Small intestine (tissue), 7 donors: ENCODE results near the gene TPT1. TPM values are rescaled to one million over a fixed set of nuclear protein-coding genes. Genes with fewer than 3 reads are reported as not detected.
A peak's percentile ranks its signal among the peaks of the same experiment; 100 is the strongest.

ENCODE experiments used
- DNase-seq, 2 donors: peaks; one replicate each; pipeline versions ENCODE4 v3.0.0 to v3.0.0-alpha.2; 2013
- FAIRE-seq: peaks from 2 replicates; lab custom pipeline; 2012; peaks lifted over from hg19 to GRCh38; lab: Jason Lieb, UNC
- H3K27ac ChIP-seq, 3 donors: one replicate each; pipeline ENCODE4 v1.5.1; 2013; ENCODE audit warnings: low read length in 2 of 3, mild to moderate bottlenecking in 2 of 3, control low read depth in 1 of 3, inconsistent platforms in 1 of 3, low read depth in 1 of 3, moderate library complexity in 1 of 3
- H3K27me3 ChIP-seq, 3 donors: one replicate each; pipeline ENCODE4 v1.6.1; 2013; ENCODE audit warnings: low read length in 3 of 3, inconsistent platforms in 1 of 3; ENCODE audit not compliant: control insufficient read depth in 3 of 3, insufficient read depth in 3 of 3
- H3K36me3 ChIP-seq, 3 donors: one replicate each; pipeline ENCODE4 v1.6.1; 2013; ENCODE audit warnings: low read length in 3 of 3, inconsistent platforms in 1 of 3, low read depth in 1 of 3, mild to moderate bottlenecking in 1 of 3, moderate library complexity in 1 of 3; ENCODE audit not compliant: control insufficient read depth in 3 of 3, insufficient read depth in 2 of 3
- H3K4me1 ChIP-seq, 3 donors: one replicate each; pipeline ENCODE4 v1.6.1; 2013; ENCODE audit warnings: low read length in 2 of 3, inconsistent platforms in 1 of 3, low read depth in 1 of 3, mild to moderate bottlenecking in 1 of 3, moderate library complexity in 1 of 3; ENCODE audit not compliant: control insufficient read depth in 3 of 3, insufficient read depth in 2 of 3
- H3K4me3 ChIP-seq, 3 donors: one replicate each; pipeline ENCODE4 v1.5.1; 2013; ENCODE audit warnings: low read length in 3 of 3, control low read depth in 1 of 3, inconsistent platforms in 1 of 3, low read depth in 1 of 3, mild to moderate bottlenecking in 1 of 3, moderate library complexity in 1 of 3
- H3K9me3 ChIP-seq, 2 donors: one replicate each; pipeline ENCODE4 v1.6.1; 2013; ENCODE audit warnings: low read depth in 1 of 2, low read length in 1 of 2; ENCODE audit not compliant: control insufficient read depth in 2 of 2, insufficient read depth in 1 of 2
- WGBS, 3 donors: extraction: QIAGEN DNeasy Blood & Tissue Kit; methylation state at CpG; one replicate each; pipeline ENCODE4 v1.1.7; 2013; 5-methylcytosine and 5-hydroxymethylcytosine counted together
- polyA plus RNA-seq, 4 donors: library from polyadenylated mRNA; stranded (reverse) in 3 of 4; unstranded in 1 of 4; fragments of 200-250 nt in 3 of 4; fragments of 120-200 nt in 1 of 4; gene quantifications; one replicate each; pipeline versions ENCODE4 v1.2.1 to v1.2.3, GENCODE V29; 2013
- donor health status: healthy with polysubstance abuse.
- donor health status: control.
- donor health status: control.
- donor health status: Bipolar disorder and iron deficiency.
- donor health status: healthy.

Gene TPT1
- polyA plus RNA-seq, 4 donors: 7,740 to 12,612 (median 10,208) TPM

DNA sequence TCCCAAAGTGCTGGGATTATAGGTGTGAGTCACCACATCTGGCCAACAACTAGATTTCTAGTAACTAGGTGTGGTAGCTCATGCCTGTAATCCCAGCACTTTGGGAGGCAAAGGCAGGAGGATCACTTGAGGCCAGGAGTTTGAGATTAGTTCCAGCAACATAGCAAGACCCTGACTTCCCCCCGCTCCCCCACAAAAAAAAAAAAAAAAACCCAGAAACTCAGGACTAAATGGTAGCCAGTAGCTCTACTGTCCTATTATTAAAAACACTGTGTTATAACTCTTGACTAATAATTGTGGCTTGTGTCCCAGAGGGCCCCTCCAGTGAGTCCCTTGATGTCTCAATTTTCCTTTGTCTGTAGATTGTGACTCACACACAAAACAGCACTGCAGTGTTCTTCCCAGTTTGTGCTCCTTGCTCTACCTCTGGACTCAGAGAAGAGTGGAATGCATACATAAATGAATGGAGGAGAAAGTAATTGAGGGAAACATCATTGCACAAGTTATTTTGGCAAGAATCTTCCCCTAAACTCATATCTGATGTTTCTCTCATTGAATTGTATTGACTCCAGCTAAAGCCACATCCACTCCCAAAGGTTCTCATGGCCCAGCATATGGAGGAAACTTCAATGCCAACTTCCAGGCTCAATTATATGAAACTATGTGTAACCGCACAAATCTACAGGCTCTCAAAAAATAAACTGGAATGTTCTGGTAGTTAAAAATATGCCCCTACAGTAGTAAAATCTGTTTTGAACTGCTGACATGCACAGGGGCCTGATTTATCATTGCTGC lies 8.8 kb downstream of the TPT1 start:
- H3K4me1 ChIP-seq: peaks cover 7 to 32% (median 22%) of the 10 kb centered on the region in 3 donors
- no peak for FAIRE-seq

DNA sequence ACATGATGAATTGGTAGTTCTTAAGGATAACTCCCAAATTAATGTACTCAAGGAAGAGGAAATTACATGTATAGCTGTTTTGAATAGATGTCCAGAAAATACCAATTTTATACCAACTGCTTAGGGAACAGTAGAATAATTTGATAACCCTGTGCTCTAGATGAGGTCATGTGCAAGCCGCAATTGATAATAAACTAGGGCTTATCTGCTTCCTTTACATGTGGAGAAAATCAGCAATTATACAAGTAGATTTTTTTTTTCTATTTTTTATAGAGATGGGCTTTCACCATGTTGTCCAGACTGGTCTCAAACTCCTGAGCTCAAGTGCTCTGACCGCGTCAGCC lies 9.3 kb downstream of the TPT1 start:
- peaks cover 11 to 15% (median 13%) of the 10 kb centered on the region in 3 donors for H3K36me3 ChIP-seq
- peak overlapping the region in 1 of 3 donors; percentile 43 for H3K27ac ChIP-seq
- H3K27me3 ChIP-seq: no peaks in the 10 kb centered on the region
- 39 to 61% (median 50%) methylated on average over 3 of the region's 3 CpGs for whole genome bisulfite sequencing, 3 donors
- H3K4me3 ChIP-seq: no peak overlapping the region
- H3K9me3 ChIP-seq: no peaks in the 10 kb centered on the region
- DNase-seq (no peak), FAIRE-seq (no peak)
- peaks cover 7 to 29% (median 21%) of the 10 kb centered on the region in 3 donors for H3K4me1 ChIP-seq

More for the DNA sequence above, 8.8 kb downstream of the TPT1 start:
- Histone ChIP-seq H3K36me3 (peaks cover 13 to 16% (median 15%) of the 10 kb centered on the region in 3 donors), H3K4me3 (no peak overlapping the region), H3K9me3 (no peaks in the 10 kb centered on the region), H3K27ac (peak overlapping the region in 2 of 3 donors; percentile 13 to 43), H3K27me3 (no peaks in the 10 kb centered on the region)
- WGBS, 3 donors: 87 to 97% (median 94%) methylated on average over 2 of the region's 2 CpGs
- DNase-seq: peak in 1 of 2 donors; percentile 53

DNA sequence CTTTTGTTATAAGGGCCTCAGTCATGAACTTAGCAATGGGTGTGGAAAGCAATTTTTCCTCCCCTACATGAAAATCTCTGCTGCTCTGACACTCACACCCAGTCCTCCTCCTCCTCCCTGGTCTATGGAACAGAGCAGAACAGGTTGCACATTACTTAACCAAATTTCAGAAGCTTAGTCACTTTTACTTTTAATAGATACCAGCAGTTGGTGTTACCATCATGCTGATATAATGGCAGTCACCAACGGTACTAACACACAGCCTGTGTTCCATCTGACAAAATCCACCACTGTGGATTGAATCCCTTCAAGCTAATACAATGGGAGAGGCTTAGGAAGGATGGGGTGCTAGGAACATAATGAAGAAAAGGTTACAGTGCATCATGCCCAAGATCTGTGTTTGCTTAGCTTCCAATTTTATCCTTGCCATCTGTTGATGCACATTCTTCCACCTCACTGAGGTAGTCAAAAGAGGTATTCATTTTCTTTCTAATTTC lies 9.8 kb downstream of the TPT1 start:
- Histone ChIP-seq H3K27ac (no peak overlapping the region), H3K27me3 (no peaks in the 10 kb centered on the region), H3K9me3 (no peaks in the 10 kb centered on the region), H3K36me3 (peaks cover 6 to 12% (median 8%) of the 10 kb centered on the region in 3 donors), H3K4me3 (no peak overlapping the region), H3K4me1 (peaks cover 4 to 25% (median 21%) of the 10 kb centered on the region in 3 donors)
- no peak for FAIRE-seq
- WGBS, 3 donors: 56 to 71% (median 61%) methylated on average over 1 of the region's 1 CpG
- no peak for DNase-seq

DNA sequence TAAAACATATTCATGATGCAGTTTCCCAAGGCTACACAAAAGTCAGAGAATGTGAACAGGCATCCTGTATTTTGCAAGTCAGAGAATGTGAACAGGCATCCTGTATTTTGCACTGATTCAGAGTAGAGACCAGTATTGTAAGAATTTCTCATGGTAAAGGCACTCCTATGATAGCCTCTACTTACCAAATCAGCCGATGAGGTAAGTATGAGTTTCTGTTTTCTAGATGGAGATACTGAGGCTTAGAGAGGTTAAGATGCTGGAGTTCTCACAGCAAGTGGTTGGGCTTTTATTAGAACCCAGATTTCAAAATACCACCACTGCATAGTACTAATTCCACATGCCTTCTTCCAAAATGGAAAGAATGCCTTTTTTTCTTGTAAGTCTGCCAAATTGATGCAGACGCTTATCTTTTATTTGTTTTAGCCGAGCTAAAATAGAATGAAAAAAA lies 12.3 kb downstream of the TPT1 start:
- Histone ChIP-seq H3K4me1 (peaks cover 0 to 9% (median 5%) of the 10 kb centered on the region in 3 donors), H3K27ac (no peak overlapping the region), H3K9me3 (no peaks in the 10 kb centered on the region), H3K27me3 (no peaks in the 10 kb centered on the region), H3K36me3 (peaks cover 0 to under 1% (median 0%) of the 10 kb centered on the region in 3 donors), H3K4me3 (no peak overlapping the region)
- FAIRE-seq (no peak), DNase-seq (no peak)
- 45 to 56% (median 49%) methylated on average over 3 of the region's 3 CpGs for WGBS, 3 donors

DNA sequence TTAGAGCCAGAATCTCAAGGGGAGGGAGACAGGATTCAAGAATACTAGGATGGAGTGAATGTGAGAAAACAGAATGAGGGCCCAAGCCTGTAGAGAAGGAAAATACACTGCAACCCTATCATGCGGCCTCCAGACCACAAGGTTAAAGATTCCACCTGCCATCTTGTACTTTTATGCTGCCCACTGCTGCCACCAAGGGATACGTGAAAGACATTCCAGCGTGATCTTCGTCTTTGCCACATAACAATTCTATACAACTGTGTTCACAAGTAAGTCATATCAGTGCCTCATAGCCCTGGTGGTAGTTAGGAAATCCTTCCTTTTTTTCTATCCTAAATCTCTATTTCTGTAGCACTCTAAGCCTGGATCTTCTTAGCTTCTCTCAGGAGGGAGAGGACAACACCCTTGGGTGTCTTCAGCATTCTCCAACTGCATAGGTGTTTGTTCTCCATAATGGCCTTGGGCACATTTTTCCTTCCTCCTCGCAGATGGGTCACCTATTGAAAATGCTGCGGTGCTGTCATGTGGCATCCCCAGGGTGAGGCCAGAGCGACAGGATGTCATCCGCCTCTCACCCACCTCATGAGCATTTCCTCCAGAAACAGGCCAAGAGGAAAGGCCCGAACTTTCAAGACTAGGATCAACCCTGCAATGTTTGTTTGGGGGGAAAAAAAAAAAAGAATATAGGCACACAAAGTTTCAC lies 13.6 kb downstream of the TPT1 start:
- FAIRE-seq (no peak), DNase-seq (no peak)
- Histone ChIP-seq H3K9me3 (no peaks in the 10 kb centered on the region), H3K27me3 (no peaks in the 10 kb centered on the region), H3K27ac (no peak overlapping the region), H3K4me1 (peaks cover 0 to 5% (median 0%) of the 10 kb centered on the region in 3 donors), H3K4me3 (no peak overlapping the region), H3K36me3 (no peaks in the 10 kb centered on the region)
- 78 to 89% (median 85%) methylated on average over 9 of the region's 9 CpGs for WGBS, 3 donors

DNA sequence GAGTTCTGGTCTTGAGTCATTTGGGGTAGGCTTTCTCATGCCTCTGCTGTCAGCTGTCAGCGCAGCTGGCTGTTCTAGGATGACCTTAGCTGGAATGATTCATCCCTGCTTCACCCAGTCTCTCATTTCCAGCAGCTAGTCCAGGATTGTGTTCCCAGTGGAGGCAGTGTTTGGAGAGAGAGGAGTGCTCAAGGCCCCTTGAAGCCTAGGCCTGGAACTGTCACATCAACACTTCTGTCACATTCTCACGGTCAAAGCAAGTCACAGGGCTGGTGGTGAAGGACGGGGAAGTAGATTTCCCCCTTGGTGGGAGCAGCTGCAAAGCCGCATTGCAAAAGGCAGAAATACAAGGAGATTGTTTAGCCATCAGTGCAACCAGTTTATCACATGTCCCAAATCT lies 15.2 kb downstream of the TPT1 start:
- Histone ChIP-seq H3K36me3 (no peaks in the 10 kb centered on the region), H3K27me3 (no peaks in the 10 kb centered on the region), H3K9me3 (no peaks in the 10 kb centered on the region), H3K4me3 (no peak overlapping the region), H3K27ac (peak overlapping the region in 1 of 3 donors; percentile 69), H3K4me1 (peaks cover 0 to 5% (median 0%) of the 10 kb centered on the region in 3 donors)
- no peak for FAIRE-seq
- DNase-seq: no peak
- WGBS, 3 donors: 63 to 84% (median 79%) methylated on average over 4 of the region's 4 CpGs

DNA sequence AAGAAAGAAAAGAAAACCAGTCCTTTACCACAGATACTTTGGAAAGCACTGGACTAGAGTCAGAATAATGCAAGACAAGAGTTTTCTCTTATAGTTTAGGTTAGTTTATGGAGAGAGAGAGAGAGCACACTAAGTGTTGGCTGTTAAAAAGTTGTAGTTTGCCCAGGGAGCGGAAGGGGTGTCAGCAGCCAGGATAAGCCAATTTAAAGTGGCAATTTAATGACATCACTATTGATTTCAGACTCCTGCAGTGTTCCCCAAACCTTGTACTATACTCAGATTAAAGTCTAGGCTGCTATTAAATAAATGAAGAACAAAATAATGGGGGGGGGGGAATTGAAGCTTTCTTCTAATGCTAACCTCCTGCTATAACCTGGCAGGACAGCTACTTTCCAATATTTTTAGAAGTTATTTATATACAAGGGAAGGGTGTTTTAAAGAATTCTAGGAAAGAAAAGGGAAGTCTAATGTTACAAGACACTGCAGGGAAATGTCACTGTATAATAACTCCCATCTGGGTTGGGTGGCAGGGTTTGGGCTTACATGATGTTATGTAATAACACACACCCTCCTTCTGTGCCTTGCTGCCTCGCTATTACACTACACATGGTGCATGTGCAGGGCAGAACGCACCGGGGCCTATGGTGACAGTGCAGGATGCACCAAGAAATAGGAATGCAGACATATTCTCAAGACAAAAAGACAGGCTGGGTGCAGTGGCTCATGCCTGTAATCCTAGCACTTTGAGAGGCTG lies 19.9 kb downstream of the TPT1 start:
- DNase-seq (no peak), FAIRE-seq (no peak)
- H3K4me3 ChIP-seq: no peak overlapping the region
- 56 to 71% (median 57%) methylated on average over 4 of the region's 4 CpGs for WGBS, 3 donors
- no peaks in the 10 kb centered on the region for H3K9me3 ChIP-seq
- H3K36me3 ChIP-seq: no peaks in the 10 kb centered on the region
- H3K27ac ChIP-seq: no peak overlapping the region
- H3K27me3 ChIP-seq: no peaks in the 10 kb centered on the region
- peaks cover 0 to 2% (median 0%) of the 10 kb centered on the region in 3 donors for H3K4me1 ChIP-seq

DNA sequence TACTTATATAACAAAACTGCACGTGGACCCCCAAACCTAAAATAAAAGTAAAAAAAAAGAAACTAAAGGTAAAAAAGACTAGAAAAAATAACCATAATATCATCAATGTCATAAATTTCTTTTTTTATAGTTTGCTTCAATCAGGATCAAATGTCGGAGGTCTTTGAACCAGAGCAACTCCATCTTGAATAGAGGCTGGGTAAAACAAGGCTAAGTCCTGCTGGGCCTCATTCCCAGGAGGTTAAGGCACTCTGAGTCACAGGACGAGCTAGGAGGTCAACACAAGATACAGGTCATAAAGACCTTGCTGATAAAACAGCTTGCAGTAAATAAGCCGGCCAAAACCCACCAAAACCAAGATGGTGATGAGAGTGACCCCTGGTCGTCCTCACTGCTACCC lies 24.0 kb downstream of the TPT1 start:
- Histone ChIP-seq H3K27ac (peak overlapping the region in 1 of 3 donors; percentile 49), H3K4me3 (no peak overlapping the region), H3K9me3 (no peaks in the 10 kb centered on the region), H3K27me3 (no peaks in the 10 kb centered on the region), H3K4me1 (peaks cover 0 to 5% (median 0%) of the 10 kb centered on the region in 3 donors), H3K36me3 (no peaks in the 10 kb centered on the region)
- FAIRE-seq (no peak), DNase-seq (no peak)
- 81 to 87% (median 84%) methylated on average over 5 of the region's 5 CpGs for WGBS, 3 donors
